ENCODE measurements around the gene USP35. TPM values are rescaled to one million over a fixed set of nuclear protein-coding genes. Genes with fewer than 3 reads are reported as not detected.

Gene USP35
- total RNA-seq, 4 donors from 2014 or later, result 6.7 to 15.1 (median 8.6) TPM

DNA sequence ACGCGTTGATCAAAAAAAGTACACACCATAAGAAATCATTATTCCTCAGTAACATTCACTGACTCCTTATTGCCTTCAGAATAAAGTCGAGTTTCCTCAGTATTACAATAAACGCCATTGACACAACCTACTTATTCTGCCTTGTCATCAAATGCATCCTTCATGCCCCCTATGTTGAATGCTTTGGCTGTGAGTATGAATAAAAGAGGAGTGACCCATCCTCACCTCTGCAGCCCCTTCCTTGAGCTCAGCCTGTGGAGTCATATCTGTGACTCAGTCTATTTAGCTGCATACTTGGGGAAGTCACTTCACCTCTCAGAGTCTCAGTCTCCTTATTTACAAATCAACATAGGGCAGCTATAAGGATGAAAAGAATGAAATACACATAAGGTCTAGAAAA is 65.1 kb downstream of the USP35 start:
- ATAC-seq (ENCODE audit: low FRiP score), result no peak
- TF ChIP-seq, protein P1, sequence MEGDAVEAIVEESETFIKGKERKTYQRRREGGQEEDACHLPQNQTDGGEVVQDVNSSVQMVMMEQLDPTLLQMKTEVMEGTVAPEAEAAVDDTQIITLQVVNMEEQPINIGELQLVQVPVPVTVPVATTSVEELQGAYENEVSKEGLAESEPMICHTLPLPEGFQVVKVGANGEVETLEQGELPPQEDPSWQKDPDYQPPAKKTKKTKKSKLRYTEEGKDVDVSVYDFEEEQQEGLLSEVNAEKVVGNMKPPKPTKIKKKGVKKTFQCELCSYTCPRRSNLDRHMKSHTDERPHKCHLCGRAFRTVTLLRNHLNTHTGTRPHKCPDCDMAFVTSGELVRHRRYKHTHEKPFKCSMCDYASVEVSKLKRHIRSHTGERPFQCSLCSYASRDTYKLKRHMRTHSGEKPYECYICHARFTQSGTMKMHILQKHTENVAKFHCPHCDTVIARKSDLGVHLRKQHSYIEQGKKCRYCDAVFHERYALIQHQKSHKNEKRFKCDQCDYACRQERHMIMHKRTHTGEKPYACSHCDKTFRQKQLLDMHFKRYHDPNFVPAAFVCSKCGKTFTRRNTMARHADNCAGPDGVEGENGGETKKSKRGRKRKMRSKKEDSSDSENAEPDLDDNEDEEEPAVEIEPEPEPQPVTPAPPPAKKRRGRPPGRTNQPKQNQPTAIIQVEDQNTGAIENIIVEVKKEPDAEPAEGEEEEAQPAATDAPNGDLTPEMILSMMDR (IDR thresholded peaks at IDR 0.05), result no peak
- DNase-seq (ENCODE audit: low spot score), result no peak

DNA sequence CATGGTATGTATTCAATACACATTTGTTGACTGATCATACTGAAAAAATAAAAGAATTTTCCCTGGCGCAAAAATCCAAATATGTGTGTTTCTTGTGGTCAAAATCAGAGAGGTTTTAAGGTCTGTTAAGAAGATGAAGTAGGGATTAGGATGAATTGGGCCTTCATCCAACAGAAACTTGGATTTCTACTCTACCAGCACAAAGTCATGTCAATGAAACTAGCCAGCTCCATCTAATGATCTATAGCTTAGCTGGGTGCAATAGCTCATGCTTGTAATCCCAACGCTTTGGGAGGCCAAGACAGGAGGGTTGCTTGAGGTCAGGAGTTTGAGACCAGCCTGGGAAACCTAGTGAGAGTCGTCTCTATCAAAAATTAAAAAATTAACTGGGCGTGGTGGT is 65.5 kb downstream of the USP35 start:
- TF ChIP-seq, protein P1 (IDR thresholded peaks at IDR 0.05), result no peak
- no peak for DNase-seq (ENCODE audit: low spot score)
- ATAC-seq (ENCODE audit: low FRiP score), result no peak

DNA sequence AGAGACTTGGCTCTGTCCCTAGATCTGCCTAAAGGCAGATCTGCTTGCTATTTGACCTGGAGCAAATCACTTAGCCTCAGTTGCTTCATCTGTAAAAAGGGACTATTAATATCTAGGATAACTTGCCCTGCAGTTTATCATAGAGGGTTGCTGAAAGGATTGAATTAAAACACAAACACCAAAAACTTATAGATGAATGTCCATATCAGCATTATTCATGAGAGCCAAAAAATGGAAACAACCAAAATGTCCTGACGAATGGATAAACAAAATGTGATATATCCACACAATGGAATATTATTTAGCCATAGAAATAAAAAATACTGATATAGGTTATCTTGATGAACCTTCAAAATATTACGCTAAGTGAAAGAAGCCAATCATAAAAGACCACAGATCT is 67.2 kb downstream of the USP35 start:
- ATAC-seq (ENCODE audit: low FRiP score), result no peak
- TF ChIP-seq, protein P1 (IDR thresholded peaks at IDR 0.05), result no peak
- no peak for DNase-seq (ENCODE audit: low spot score)

DNA sequence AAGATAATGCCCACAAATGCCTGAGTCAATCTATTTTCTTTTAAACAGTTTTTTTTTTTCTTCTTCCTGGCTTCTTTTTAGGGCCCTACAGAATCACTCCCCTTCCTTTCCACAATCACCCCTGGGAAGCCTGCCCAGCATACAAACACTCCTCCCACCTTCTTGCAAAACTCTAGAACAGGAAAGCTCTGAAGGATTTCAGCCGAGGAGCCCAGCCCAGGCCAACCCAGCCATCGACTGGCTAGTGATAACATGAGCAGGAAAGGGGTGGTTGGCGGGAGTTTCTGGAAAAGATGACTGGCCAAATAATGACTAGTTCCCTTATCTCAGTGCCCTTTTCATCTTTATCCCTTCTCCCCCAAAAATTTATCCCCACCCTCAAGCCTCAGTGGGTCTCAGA is 68.2 kb downstream of the USP35 start:
- DNase-seq (ENCODE audit: low spot score) (peak; percentile 61), ATAC-seq (ENCODE audit: low FRiP score) (peak; percentile 96)
- TF ChIP-seq, protein P1 (IDR thresholded peaks at IDR 0.05), result no peak

DNA sequence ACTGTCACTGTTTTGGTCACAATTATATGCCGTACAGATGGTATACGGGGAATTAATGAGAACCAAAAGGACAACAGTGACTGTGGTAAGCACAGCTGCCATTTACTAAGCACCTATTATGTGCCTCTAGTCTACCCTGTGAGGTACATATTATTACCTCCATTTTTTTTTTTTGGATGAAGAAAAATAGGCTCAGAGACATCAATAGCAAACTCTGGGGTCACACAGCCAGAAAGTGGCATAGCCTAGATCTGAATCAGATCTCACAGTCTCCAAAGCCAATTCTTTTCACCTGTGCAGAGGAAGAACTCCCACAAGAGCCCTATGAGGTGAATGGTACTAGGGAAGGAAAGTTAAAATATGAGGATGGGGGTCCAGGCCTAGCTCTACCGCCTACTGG is 68.9 kb downstream of the USP35 start:
- ATAC-seq (ENCODE audit: low FRiP score), result no peak
- TF ChIP-seq, protein P1 (IDR thresholded peaks at IDR 0.05), result no peak

DNA sequence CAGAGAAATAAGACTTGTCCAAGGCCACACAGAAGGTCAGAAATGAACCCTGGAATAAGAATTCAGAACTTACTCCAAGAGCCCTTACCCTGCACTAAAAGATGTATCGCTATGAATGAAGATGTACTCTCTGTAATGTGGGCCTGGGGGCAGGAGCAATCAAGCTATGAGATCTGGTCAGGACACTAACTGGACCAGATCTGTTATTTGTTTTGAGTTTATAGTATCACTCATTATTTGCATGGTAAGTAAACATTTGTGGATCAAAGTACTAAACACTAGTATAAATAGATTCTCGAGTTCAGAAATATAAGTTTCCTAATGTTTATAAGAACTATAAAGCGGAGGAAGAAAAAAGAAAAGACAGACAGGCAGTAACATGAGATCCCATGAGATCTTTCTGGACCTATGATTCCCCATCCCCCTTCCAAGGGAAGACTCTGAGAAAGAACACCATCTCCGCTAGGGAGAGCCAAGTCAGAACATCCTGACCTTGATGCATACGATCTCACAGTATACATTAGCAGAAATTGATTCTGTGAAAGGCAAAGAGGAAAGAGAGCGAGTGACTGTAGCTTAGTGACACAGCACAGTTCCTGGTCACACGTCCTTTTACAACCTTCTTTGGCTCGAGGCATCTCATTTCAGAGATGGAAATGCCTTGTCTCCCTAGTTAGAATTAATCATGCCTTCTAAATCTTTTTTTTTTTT is 71.2 kb downstream of the USP35 start:
- no peak for ATAC-seq (ENCODE audit: low FRiP score)
- no peak for DNase-seq (ENCODE audit: low spot score)

More for the DNA sequence above, 68.9 kb downstream of the USP35 start:
- no peak for DNase-seq (ENCODE audit: low spot score)

DNA sequence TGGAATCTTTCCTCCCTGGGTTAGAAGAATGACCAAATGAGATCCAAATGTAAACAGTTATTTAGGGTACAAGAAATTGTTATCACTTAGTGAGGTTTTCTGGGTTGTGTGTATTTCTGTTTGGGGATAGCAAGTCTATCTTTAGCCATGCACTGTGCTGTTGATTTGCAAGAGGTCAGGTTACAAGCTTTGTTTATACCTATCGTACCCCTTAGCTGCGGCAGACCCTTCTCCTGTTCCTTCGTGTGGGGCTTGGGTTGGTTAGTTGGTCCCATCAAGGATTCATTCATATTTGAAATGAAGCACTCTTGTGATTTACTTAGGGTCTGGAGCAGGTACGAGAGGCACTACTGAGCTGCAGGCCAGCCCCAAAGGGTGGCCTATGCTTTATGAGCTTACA is 72.6 kb downstream of the USP35 start:
- DNase-seq (ENCODE audit: low spot score) (no peak), ATAC-seq (ENCODE audit: low FRiP score) (no peak)
- TF ChIP-seq, protein P1 (IDR thresholded peaks at IDR 0.05), result no peak

More for the DNA sequence above, 71.2 kb downstream of the USP35 start:
- TF ChIP-seq, protein P1 (IDR thresholded peaks at IDR 0.05), result no peak

Data from omental fat pad (tissue), 4 donors.